Measurements from ENCODE around the gene SMIM13.
"Not testable (repeated sequence)": the region's sequence is repeated elsewhere in the genome, so short reads cannot be mapped to it uniquely, and the experiment has no call there.

The SMIM13 gene

GRCh38 chr6:11115808-11116536, 22.3 kb downstream of the SMIM13 start:
- in situ Hi-C loops (cut with MboI; ENCODE audit: low sequenced_read_pairs) = not testable (repeated sequence)

DNA sequence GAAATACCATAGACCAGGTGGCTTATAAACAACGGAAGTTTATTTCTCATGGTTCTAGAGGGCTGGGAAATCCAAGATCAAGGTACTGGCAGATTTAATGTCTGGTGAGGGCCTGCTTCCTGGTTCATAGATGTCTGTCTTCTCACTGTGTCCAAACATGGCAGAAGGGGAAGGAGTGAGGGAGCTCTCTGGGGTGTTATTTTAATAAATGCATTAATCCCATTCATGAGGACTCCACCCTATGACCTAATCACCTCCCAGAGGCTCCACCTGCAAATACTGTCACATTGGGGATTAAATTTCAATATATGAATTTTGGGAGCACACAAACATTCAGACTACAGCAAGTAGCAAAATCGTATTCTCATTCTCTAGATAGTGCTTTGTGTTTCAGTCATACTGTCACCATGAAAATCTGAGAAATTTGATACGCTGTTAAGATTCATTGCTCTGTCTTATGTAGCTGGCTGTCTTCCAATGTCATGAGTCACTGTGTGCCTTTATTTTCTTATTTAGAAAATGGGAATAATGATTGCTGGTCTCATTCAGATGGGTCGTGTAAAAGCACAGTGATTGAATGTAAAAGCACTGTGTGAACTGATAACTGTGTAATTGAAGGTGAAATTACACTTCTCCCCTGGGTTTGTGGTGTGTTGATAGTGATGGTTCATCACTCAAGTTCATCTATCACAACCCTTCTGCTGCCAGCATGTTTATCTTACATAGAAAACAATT, 26.8 kb downstream of the SMIM13 start:
- in situ Hi-C loops (cut with MboI; ENCODE audit: low sequenced_read_pairs) = no loop called here

GRCh38 chr6:11121851-11122250, 28.2 kb downstream of the SMIM13 start:
- in situ Hi-C loops (cut with MboI; ENCODE audit: low sequenced_read_pairs) = no loop called here

- in situ Hi-C loops (cut with MboI; ENCODE audit: low sequenced_read_pairs) = no loop called here
These were observed 28.7 kb downstream of the SMIM13 start for GRCh38 chr6:11122380-11122779.

DNA sequence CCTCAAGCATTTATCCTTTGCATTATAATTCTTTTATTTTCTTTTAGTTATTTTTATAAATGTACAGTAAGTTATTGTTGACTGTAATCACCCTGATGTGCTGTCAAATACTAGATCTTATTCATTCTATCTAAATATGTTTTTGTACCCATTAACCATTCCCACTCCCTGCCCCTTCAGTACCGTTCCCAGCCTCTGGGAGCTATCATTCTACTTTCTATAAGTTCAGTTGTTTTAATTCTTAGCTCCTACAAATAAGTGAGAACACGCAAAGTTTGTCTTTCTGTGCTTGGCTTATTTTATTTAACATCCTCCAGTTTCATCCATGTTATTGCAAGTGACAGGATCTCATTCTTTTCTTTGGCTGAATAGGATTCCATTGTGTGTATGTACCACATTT, 30.3 kb downstream of the SMIM13 start:
- in situ Hi-C loops (cut with MboI; ENCODE audit: low sequenced_read_pairs) = no loop called here

GRCh38 chr6:11126876-11127275, 33.2 kb downstream of the SMIM13 start:
- in situ Hi-C loops (cut with MboI; ENCODE audit: low sequenced_read_pairs) = no loop called here

DNA sequence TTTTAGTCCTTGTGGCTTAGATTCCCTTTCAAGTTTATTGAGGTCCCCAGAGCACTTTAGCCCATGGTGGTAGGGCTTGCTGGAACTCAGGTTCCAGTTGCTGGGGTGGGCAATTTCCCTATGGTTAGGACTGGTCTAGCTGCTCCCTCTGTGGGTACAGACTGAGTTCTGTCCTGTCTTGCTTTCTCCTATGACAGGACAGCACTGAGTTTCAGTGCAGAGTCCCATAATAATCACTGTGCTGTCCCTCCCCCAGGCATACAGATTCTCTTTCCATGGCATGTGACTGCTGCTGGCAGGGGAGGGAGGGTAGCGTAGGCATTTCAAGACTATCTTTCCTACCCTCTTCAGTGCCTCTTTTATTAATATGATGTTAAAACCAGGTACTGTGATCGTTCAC, 35.0 kb downstream of the SMIM13 start:
- in situ Hi-C loops (cut with MboI; ENCODE audit: low sequenced_read_pairs) = no loop called here

DNA sequence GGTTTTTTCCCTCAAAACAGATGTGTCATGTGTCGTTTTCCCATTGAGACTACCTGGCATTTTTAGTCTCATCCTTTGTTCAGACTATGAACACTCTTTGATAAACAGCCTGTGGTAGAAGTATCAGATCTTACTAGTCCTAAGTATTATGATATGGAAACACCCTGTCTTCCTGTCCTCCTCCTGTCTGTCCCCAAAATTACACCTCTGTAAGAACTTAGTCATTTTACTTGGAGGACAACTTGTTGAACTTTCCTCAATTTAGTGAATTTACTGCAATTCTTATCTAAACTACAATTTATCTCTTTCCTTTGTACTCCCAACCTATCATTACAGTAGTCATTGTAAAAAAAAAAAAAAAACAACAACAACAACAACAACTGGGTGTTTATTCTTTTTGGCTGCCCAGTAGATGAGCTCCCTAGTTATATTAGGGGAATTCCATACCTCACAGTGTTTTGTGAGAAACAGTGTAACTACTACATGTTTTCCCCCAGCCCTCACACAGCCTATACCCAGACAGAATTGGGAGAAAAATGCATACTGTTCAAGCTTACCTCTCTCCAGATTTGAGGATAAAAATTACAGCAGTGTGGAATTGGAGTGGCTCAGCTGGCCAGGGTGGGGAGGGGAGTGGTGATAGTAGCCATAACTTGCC, 36.4 kb downstream of the SMIM13 start:
- in situ Hi-C loops (cut with MboI; ENCODE audit: low sequenced_read_pairs) = no loop called here

- in situ Hi-C loops (cut with MboI; ENCODE audit: low sequenced_read_pairs) = no loop called here
These were observed 37.0 kb downstream of the SMIM13 start for GRCh38 chr6:11130605-11131004.

DNA sequence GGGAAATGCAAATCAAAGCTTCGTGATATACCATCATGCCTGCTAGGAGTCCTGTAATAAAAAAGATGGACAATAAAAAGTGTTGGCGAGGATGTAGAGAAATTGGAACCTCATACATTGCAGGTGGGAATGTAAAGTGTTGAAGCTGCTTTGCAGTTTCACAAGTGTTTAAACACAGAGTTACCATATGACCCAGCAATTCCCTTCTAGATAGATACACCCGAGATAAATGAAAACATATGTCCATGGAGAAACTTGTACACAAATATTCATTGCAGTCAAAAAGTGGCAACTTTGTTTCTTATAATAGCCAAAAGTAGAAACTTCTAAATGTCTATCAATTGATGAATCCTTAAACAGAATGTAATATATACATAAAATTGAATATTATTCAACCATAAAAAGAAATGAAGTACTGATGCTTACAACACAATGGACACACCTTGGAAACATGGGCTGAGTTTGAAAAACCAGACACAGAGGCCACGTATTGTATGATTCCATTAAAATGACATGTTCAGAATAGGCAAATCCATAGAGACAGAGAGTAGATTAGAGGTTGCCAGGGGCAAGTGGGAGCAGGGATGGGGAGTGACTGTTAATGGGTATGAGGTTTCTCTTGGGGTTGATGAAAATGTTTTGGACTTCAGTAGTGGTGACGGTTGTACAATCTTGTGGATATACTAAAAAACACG, 38.7 kb downstream of the SMIM13 start:
- in situ Hi-C loops (cut with MboI; ENCODE audit: low sequenced_read_pairs) = no loop called here

DNA sequence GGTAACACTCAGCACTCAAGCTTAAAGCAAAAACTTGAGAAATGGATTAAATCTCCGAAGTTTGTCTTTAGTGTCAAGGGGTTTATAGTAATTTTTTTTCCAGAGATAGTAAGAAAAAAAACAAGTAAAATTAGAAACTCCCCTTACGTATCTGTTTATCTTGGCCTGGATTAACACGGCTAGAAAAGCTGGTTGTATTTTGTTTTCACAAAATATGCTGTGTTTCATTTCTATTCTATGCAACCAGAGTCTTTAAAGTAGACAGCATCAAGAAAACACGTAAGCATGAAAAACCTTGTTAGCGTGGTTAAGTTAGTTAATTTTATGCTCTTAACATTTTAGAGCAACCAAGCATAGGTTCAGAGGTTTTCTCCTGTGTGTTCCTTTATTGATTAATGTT, 39.6 kb downstream of the SMIM13 start:
- in situ Hi-C loops (cut with MboI; ENCODE audit: low sequenced_read_pairs) = no loop called here

- in situ Hi-C loops (cut with MboI; ENCODE audit: low sequenced_read_pairs) = no loop called here
These were observed 43.2 kb downstream of the SMIM13 start for GRCh38 chr6:11136809-11137208.

DNA sequence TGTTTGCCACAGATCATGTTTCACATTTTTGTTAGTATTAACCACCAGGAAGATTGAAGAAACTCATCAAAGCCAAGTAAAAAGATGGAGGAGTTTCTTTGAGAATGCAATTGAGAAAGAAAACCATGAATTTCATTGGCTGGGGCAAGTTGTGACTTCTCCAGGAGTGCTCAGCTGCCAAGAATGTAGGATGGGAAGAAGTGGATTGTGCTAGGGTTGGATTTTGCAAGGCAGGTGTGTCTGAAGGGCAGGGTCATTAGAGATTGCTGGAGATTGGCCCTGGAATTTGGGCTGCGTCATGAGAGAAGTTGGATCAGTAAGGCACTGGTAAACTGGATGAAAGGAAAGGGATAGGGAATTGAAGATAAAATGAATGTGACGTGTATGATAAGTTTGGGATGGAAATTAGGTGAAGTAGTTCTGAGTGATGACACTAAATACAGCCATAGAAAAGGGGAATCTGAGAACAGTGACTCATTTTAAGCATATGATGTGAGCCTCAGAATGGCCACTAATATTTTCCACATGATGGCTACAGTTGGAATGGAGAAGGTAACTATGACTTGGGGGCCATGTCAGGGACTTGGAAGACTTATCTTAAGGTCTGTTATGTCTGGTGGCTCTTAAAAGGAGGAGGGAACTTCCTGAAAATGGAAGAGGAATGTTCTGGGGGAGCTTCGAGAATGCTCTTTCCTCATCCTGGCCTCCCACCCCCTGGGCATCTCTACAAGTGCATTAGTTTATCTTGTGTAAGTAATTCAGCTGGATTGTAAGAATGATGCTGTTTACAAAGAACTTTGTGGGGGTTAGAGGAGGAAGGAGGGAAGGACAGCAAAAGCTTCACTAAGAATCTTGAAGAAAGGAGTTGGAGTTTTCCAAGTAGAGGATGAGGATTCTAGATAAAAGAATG, 45.7 kb downstream of the SMIM13 start:
- in situ Hi-C loops (cut with MboI; ENCODE audit: low sequenced_read_pairs) = no loop called here

DNA sequence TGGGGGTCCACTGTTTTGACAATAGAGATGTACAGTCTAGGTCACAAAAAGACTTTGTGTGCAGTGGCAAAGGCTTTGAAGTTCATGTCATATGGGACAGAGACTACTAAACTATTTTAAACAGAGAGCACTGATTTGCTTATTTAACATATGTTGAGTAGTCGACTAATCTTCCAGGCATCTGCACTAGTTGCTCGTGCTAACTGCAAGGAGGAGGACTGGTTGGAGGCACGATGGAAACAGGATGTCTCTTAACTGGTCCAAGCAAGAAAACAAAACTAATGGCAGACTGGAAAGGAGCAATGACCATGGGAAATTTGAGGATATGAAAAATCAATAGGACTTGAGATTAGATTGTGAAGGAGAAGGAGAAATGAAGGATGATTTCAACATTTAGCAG, 46.4 kb downstream of the SMIM13 start:
- in situ Hi-C loops (cut with MboI; ENCODE audit: low sequenced_read_pairs) = no loop called here

- in situ Hi-C loops (cut with MboI; ENCODE audit: low sequenced_read_pairs) = no loop called here
These were observed 47.7 kb downstream of the SMIM13 start for GRCh38 chr6:11141295-11141694.

DNA sequence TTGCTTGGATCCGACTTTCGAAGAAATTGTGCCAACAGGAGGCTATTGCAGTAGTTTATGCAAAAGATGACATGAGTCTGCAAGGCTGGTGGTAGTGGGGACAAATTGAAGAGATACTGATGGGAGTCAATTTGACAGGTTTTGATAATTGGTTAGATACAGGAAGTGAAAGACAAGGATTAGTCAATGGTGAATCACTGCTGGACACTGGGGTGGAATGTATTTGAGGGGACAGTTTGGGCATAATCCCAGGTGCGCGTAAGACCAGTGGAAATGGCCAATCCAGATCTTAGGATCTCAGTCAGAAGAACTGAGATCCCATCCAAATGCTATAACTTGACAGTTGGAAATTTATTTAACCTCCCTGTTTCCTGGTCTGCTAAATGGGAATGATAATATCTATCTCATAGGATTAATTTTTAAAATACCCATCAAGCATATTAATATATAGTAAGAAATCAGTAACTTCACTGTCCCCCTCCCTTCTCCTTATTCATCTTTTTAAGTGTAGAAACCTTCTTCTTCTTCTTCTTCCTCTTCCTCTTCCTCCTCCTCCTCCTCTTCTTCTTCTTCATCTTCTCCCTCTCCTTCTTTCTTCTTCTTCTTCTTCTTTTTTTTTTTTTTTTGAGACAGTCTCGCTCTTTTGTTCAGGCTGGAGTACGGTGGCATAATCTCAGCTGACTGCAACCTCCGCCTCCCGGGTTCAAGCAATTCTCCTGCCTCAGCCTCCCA, 48.8 kb downstream of the SMIM13 start:
- in situ Hi-C loops (cut with MboI; ENCODE audit: low sequenced_read_pairs) = no loop called here

- in situ Hi-C loops (cut with MboI; ENCODE audit: low sequenced_read_pairs) = no loop called here
These were observed 50.0 kb downstream of the SMIM13 start for GRCh38 chr6:11143394-11144371.

- in situ Hi-C loops (cut with MboI; ENCODE audit: low sequenced_read_pairs) = no loop called here
These were observed 50.8 kb downstream of the SMIM13 start for GRCh38 chr6:11144393-11144851.

Data from hTERT RPE-1 (cell line).